Stimulated activated CD4-positive, alpha-beta T cell treated with anti-CD3 and anti-CD28 coated beads, Interleukin-2, amount 100 ng/mL, for 4 hours (primary cell): ENCODE data around the gene SLC5A2.
A peak's percentile ranks its signal among the peaks of the same experiment; 100 is the strongest.
"Not testable (repeated sequence)": the region's sequence is repeated elsewhere in the genome, so short reads cannot be mapped to it uniquely, and the experiment has no call there.

ENCODE experiments used
- DNase-seq: peaks from one replicate; pipeline ENCODE4 v3.0.0-alpha.2; 2020; ENCODE audit warnings: low read depth

The SLC5A2 gene

GRCh38 chr16:31529108-31529936 lies 46.4 kb downstream of the SLC5A2 start:
- DNase-seq: peak; percentile 31

- DNase-seq: no peak
Observed at GRCh38 chr16:31529937-31530312, 47.0 kb downstream of the SLC5A2 start.

GRCh38 chr16:31530405-31530804 lies 47.5 kb downstream of the SLC5A2 start:
- DNase-seq: no peak

GRCh38 chr16:31531096-31531495 lies 48.2 kb downstream of the SLC5A2 start:
- DNase-seq: no peak

DNA sequence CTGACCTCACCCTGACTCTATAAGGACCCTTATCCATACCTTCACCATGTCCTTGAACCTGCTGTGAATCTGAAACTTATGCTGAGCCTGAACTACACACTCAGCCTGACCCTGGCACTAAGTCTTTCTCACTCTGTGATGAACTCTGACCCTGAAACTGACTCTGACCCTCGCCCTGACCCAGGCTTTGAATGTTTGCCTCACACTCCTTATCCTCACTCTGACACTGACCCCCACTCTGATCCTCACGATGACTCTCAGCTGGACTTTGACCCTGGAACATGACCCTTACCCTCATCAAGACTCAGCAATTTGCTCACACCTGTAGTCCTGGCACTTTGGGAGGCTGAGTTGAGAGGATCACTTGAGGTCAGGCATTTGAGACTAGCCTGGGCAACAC lies 49.2 kb downstream of the SLC5A2 start:
- no peak for DNase-seq

DNA sequence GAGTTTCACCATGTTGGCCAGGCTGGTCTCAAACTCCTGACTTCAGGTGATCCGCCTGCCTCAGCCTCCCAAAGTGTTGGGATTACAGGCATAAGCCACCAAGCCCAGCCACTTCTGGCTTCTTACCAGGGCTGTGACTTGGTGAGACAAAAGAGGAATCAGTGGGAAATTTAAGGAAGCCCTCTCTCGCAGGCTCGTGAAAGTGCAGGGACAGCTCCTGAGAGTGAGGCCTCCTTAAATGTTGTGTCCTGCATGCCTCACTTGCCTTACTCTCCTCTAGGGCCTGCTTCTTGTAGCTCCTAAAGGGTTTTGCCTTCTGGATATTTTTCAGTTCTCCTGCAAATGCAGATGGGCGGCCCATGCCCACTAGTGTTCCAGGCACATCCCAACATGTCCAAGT lies 50.0 kb downstream of the SLC5A2 start:
- no peak for DNase-seq

GRCh38 chr16:31535737-31536136 lies 52.8 kb downstream of the SLC5A2 start:
- no peak for DNase-seq

GRCh38 chr16:31536804-31537361 lies 54.0 kb downstream of the SLC5A2 start:
- DNase-seq: no peak

DNA sequence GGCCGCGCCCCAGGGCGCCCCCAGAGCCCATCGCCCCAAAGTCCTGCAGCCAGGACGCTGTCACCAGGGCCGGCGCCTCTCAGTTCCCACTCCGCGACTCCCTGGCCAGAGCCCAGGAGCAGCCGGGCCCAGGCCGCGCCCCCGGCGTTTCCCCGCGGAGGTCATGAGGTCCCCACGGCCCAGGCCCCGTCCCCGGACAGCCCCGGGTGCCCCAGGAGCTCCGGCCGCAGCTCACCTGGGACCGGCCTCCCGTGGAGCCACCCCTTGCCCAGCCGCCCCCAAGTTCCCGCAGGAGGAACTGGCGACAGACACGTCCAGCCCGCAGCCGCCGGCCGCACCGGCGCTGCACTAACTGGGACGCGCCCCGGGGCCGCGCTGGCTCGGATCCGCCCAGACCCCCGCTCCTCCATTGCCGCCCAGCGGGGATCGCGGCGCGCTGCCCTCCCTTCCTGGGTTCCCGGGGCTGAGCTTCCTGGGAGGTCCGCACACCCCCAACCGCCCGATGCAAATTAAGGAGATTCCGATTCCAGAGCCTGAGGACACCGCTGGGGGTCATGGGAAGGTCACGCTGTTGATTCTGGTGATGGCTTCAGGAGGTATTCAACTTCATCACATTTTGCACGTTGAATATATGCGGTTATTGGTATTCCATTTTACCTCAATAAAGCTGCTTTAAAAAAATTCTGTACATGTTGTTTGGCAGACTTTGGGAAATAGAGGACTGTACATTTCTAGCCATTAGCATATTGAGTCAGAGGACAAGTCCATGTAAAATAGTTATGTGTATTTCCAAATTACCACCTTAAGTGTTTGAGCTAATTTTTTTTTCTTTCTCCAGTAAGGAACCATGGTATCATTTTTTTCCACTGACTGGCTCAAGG lies 54.7 kb downstream of the SLC5A2 start:
- no peak for DNase-seq

DNA sequence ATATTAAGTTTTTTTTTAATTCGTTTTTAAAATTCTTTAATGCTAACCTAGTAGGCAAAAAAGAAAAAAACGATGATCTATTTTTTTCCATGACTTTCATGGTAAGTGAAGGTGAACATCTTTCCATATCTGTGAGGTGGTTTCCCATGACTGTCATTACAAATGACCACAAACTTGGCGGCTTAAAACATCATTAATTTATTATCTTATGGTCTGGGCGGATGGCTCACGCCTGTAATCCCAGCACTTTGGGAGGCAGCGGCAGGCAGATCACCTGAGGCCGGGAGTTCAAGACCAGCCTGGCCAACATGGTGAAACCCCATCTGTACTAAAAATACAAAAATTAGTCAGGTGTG lies 55.3 kb downstream of the SLC5A2 start:
- not testable (repeated sequence) for DNase-seq

- not testable (repeated sequence) for DNase-seq
Observed at GRCh38 chr16:31539762-31540161, 56.8 kb downstream of the SLC5A2 start.
